ENCODE data around the gene SLC25A26.
A peak's percentile ranks its signal among the peaks of the same experiment; 100 is the strongest.
"Not testable (repeated sequence)": the region's sequence is repeated elsewhere in the genome, so short reads cannot be mapped to it uniquely, and the experiment has no call there.

The SLC25A26 gene, protein sequence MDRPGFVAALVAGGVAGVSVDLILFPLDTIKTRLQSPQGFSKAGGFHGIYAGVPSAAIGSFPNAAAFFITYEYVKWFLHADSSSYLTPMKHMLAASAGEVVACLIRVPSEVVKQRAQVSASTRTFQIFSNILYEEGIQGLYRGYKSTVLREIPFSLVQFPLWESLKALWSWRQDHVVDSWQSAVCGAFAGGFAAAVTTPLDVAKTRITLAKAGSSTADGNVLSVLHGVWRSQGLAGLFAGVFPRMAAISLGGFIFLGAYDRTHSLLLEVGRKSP

DNA sequence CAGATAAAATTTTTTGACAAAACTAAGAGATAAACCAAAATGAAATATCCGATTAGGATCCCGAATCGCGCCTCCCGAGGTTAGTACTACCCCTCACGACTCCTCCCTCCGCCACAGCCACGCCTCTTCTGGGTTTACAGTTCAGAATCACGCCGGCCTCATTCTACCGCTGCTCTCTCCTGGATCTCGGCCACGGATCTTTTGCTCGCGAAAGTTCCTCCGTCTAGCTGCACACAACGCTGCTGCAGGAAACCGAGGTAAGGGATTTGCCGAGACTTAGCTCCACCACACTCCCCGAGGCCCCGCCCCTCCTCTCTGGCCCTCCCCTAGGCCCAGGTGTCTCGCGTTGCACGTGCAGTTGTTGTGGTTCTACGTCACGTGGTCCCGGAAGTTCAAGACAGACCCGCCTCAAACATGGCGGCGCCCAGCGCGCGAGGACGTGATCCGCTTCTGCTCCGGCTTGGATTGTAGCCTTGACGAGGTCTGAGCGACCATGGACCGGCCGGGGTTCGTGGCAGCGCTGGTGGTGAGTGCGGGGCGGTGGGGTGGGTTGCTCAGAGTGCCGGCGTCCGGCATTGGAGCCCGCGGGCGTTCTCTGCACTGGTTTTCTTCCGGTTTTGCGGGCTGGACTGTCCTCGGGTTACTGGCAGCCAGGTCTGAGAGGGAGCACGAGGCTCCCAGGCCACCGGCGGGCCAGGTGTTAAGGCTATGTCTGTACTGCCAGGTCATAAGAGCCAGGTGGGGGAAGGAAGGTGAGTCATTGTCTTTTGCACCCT lies at the start of gene SLC25A26:
Gene SLC25A26 (plus strand): TSS at position 400 of the 776 bp plus-strand sequence. CDS start 94 bp downstream, at position 494.
- DNase-seq = peak; percentile 91

DNA sequence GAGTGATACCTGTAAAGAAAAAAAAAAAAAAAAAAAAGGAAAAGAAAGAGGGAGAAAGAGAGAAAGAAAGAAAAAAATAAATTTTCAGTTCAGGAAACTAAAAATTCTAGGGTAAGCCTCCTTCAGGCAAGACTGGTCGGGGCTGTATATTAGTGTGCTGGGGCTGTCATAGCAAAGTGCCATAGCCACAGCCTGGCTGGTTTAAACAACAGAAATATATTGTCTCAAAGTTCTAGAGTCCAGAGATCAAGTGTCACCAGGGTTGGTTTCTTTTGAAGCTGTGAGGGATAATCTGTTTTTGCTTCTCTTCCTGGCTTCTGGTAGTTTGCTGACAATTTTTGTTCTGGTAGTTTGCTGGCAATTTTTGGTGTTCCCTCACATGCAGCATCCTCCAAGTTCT lies 48.4 kb upstream of the SLC25A26 start:
- DNase-seq = no peak

DNA sequence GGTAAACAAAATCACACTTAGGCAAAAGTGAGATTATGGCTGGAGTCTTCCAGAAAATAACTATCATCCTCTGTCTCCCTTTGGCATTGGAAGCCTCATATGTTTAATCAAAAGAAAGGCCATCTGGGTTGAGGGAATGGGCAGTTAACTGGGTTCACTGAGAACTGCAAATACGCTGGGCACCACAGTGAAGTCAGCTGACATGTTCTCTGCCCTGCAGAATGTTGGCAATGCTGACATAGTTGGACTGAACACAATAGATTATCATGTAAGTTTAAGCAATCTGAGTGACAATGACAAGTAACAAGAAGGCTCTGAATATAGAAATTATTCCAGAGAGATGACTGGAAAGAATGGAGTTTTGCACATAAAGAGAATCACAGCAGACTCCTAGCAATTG lies 43.8 kb upstream of the SLC25A26 start:
- DNase-seq = no peak

DNA sequence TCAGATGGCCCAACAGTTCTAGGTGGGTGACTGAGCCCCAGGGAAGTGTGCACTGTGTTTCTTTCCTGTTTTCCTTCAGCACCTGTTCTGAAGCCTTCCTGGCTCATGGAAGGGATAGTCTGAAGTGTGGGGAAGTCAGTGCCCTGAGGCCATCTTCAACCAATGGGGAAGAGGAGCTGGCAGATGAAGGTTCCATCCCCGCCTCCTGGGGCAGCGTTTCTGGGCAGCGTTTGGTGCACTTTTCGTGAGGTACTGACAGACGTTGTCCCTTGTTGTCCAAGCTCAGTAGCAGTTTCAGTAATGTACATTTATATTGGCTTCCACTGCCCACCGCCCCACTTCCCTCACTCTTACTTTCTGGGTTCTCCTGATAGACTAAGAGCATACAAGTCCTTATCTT lies 42.6 kb upstream of the SLC25A26 start:
- no peak for DNase-seq

DNA sequence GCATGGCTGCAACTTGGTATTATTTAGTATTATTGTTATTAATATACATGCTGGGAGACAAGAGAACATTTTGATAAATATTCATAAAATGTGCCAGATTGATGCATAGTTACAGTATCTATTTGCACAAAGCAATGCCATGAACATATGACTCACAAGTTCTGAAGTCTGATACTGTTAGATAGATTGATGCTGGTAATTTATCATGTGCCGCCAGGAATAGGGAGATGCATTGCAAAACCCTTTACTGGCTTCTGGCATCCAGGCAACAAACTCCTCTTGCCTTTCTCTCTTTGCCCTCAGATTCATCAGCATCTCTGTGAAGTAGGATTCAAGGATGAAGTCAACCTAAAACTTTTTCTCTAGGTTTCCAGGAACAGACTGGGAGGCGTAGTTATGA lies 41.0 kb upstream of the SLC25A26 start:
- DNase-seq = no peak

DNA sequence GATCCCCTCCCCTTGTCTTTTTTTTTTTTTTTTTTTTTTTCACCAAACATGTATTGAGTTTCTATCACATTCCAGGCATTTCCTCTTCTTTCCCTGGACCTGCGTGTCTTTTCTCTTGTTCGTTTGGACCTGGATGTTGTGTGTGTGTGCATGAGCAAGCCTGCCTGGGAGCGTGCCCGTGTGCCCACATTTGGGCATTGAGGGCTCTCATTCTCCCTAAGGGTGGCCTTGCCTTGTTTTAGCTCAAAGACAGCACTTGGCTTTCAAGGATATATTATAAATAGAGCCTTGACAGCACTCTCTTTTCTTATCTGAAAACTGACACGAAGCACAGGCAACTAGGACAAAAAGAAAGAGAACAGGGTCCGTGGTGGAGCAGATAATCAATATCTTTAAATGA lies 39.0 kb upstream of the SLC25A26 start:
- no peak for DNase-seq

DNA sequence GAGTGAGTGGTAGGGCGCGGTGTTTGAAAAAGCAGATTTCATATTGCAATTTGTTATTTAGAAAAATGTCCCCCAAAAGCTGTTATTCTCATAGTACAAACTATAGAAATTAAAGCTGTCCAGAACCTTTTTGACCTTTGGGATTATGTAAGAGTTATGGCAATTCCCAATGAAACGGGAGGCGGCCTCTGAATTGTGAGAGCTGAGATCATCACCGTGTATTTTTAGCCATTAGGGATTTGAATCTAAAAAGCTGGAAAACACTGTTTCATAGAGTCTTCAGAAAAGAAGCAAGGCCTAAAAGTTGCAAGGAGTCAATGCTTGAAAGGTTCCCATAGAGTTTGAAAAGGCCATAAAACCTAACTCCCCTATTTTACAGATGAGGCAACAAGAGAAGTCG lies 38.6 kb upstream of the SLC25A26 start:
- DNase-seq = no peak

DNA sequence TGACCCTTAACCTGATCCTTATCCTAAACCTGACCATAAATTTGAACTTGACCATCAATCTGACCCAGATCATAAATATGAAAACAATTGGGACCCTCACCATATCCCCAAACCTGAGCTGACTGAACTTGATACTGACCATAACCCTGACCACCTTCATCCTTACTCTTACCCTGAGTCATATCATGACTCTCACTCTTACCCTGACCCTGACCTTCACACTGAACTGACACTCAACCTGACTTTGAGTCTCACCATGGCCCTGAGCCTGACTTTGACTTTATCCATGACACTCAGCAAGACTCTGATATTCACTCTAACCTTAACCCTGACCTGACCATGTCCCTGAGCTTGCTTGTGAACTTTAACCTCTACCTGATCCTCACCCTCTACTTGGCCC lies 34.3 kb upstream of the SLC25A26 start:
- DNase-seq = no peak

DNA sequence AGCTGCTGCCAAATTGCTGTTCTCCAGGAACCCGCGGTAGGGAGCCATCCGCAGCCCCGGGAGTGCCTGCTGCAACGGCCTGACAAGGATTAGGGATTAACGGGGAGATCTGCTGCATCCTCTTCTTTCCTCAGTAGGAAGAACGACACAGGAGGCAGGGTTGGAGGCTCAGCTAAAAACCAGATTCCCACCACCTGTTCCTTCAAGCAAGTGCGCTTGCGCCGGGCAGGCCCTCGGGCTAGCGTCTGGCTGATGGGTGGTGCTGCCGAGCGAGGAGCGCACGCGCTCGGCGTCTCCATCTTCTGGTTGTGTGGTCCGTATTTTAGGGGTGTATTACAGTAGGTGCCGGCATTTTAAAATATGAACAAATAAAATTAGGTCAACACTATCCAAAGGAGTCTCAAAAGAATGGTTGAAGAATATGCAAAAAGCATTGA lies 25.4 kb upstream of the SLC25A26 start:
- no peak for DNase-seq

DNA sequence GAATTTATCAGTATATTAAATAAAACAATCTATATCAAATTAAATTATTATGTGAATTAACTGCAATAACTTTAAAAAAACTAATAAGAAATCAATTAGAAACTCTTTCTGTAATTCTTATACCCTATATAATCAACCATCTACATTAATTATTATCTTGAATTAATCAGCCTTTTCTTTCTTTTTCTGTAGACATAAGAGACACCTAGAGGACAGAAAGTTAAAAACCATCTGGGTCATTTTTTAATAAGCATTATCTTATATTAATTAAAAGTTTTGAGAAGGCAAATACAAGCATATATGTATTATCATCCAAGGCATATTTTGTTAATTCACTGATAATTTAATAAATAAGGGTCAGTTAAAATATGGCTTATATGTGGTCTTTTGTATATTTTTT lies 24.2 kb upstream of the SLC25A26 start:
- DNase-seq = no peak

DNA sequence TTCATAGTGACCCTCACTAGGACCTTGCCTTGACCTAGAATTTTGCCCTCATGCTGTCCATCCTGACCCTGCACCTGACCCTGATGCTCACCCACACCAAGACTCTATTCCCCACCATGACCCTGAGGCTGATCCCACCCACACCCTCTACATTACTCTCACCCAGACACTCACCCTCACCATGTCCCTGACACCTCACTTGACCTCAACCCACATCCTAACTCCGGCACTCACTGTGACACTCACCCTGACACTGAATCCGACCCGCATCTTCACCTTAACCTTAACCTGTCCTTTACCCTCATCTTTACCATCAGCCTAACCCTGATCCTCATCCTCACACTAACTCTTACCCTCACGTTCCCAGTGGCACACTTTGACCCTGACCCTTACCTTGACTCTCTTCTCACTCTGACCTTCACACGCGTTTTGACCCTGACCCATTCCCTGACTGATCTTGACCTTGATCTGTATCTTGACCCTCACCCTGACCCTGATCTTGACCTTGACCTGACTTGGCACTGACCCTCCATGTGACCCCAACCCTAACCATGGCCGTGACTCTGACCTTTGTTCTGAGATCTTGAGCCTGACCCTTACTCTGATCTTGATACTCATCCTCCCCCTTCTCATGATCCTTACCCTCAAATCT lies 22.2 kb upstream of the SLC25A26 start:
- DNase-seq = no peak

DNA sequence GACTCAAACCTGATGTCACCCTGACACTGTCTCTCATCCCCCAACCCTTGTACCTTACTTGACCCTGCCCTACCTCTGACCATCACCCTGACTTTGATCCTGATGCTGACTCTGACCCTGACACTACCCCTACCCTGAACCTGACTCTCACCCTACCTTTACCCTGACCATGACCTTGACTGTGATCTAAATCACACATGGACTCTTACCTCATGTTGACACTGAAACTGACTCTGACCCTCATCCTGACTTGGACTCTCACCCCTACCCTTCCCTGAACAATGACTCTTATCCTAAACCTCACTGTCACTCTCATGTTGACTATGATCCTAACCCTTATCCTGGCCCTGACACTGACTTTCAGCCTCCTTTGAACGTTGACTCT lies 21.7 kb upstream of the SLC25A26 start:
- no peak for DNase-seq

DNA sequence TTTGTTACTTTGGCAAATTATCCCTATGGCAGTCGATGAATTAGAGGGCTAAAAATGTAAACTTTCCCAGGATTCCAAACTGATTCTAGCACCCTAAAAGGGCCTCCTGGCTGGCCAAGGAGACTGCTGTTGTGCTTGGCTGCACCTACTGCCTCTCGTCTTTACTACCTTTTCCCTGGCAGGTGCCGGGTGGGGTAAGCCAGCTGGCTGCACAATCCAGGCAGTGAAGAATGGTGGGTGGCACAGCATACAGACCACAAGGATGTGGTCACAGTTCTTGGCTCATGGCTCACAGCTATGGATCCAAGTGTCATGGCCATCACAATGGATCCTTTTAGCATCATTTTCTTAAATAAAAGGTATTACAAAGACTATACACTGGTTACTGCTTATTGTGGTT lies 20.7 kb upstream of the SLC25A26 start:
- DNase-seq = no peak

DNA sequence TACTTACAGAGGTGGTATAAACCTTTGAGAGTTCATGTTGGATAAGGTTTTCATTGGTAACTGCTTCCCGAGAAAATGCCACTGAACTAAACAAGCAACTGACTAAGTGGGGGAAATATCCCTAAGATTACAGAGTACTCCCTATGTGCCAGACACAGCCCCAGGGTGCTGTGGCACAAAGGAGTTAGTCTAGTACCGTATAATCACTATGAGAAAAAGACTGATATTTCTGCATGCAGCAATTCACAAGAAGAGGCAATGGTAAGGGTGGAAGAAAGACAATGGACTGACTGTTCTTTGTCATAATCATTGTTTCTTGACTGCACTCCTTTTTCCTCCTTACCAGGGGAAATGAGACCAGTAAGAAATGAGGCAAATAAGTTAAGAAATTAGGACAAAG lies 20.0 kb upstream of the SLC25A26 start:
- DNase-seq = no peak

DNA sequence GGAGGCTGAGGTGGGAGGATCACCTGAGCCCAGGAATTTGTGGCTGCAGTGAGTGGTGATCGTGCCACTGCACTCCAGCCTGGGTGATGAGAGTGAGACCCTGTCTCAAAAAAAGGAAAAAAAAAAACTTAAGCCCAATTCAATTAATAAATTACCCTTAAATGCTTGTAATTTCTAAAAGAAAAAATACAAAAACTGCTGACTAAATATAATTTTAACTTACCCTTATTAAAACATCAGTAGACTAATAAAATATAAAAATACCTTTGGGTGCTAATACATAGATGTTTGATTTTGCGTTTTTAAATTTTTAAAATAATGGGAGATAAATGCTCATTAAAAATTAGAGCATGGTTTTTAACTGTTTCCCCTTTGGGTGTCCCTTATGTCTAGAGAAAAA lies 17.5 kb upstream of the SLC25A26 start:
- DNase-seq = no peak

DNA sequence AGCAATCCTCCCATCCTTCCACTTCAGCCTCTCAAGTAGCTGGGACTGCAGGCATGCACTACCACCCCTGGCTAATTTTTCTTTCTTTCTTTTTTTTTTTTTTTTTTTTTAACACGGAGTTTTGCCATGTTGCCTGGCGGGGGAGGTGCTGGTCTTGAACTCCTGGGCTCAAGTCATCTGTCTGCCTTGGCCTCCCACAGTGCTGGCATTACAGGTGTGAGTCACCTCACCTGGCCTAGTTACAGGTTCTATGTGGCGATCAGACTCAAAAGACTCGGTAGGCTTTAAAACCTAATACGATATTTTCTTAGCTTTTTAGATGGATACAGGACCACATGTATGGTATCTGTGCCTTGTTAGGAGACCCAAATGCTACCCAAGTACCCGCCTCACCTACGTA lies 14.0 kb upstream of the SLC25A26 start:
- no peak for DNase-seq

DNA sequence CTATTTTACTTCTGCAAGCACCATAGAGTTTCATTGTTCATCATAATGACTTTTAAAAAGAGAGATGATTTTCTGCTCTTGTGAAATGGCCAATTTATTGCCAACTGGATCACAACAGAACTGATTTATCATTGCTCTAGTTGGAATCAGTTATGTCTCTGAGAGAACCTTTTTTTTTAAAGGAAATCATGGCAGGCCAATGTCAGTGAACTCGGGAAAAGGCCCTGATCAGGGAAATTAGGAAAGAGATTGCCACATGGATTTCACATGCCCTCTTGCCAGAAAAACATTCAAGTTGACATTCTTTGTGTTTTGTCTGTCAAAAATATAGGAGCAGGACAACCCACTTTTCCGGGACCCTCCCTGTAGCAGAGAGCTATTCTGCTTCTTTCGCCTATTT lies 12.6 kb upstream of the SLC25A26 start:
- DNase-seq = no peak

DNA sequence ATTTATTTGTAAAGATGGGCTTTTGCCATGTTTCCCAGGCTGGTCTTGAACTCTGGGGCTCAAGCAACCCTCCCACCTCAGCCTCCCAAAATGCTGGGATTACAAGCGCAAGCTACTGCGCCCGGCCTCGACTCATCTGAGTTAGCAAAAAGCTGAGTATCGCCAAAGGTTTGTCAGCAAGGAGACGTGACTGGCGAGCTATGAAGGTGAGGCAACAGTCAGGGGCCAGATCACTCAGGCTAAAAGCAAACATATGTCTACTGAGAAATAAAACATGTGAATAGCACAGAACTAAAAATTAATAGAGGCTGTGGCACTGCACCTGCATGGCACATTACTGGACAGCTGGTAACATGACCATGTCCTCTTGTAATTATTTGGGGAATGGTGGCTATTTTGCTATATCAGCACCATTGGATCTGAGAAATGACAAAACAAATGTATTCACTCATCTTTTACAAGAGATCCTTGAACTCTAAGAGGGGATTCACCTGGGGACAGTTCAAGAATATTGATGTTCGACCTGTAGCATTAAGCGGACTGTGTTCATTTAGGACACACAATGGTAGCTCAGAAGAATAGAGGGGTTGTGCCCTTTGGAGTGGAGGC lies 10.0 kb upstream of the SLC25A26 start:
- no peak for DNase-seq

DNA sequence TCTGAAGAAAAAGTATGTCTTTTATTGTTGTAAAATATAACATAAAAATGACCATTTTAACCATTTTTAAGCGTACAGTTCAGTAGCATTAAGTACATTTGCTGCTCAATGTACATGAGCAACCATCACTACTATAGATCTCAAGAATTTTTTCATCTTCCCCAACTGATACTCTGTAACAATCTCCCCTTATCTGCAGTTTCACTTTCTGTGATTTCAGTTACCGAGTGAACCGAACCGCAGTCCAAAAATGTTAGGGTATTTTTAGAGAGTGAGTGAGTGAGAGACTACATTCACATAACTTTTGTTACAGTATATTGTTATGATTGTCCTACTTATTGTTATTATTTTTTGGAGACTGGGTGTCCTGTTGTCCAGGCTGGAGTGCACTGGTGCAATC lies 9.0 kb upstream of the SLC25A26 start:
- no peak for DNase-seq

DNA sequence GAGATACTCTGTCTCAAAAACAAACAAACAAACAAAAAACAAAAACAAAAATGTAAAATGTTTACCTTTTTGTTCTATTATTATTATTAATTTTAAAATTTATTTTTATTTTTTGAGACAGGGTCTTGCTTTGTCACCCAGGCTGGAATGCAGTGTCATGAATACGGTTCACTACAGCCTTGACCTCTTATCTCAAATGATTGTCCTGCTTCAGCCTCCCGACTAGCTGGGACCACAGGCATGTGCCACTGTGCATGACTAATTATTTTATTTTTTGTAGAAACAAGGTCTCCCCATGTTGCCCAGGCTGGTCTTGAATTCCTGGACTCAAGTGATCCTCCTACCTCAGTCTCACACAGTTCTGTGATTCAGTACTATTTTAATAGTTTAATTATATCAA lies 5.7 kb upstream of the SLC25A26 start:
- DNase-seq = no peak

DNA sequence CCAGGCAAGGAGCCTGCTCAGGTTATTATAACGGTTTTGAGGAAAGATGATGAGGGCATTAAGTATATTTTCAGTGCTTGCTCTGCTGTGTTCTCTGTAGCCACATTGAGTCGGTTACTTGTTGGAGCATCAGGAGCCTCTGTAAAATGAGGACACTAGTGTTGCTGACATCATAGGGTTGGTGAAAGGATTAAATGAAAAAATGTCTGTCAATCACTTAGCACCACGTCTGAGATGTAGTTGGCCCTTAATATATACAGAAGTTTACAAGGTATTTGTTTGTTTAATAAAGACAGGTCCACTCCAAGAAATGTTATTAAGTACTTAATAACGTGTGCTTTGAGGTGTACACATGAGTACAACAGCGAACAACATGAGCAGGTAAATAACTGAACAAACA lies 735 bp upstream of the SLC25A26 start:
- DNase-seq = no peak

DNA sequence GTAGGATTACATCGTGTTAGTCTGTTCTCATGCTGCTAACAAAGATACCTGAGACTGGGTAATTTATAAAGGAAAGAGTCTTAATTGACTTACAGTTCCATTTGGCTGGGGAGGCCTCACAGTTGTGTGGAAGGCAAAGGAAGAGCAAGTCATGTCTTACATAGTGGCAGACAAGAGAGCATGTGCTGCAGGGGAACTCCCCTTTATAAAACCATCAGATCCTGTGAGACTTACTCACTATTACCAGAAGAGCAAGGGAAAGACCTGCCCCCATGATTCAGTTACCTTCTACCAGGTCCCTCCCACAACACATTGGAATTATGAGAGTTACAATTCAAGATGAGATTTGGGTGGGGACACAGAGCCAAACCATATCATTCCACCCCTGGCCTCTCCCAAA lies 3.4 kb downstream of the SLC25A26 start:
- DNase-seq = no peak

DNA sequence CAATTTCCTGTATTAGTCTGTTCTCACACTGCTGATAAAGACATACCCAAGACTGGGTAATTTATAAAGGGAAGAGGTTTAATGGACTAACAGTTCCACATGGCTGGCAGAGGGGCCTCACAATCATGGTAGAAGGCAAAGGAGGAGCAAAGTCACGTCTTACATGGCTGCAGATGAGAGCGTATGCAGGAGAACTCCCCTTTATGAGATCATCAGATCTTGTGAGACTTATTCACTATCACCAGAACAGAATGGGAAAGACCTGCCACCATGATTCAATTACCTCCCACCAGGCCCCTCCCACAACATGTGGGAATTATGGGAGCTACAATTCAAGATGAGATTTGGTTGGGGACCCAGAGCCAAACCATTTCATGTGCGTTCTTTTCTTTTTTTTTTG lies 5.3 kb downstream of the SLC25A26 start:
- not testable (repeated sequence) for DNase-seq

DNA sequence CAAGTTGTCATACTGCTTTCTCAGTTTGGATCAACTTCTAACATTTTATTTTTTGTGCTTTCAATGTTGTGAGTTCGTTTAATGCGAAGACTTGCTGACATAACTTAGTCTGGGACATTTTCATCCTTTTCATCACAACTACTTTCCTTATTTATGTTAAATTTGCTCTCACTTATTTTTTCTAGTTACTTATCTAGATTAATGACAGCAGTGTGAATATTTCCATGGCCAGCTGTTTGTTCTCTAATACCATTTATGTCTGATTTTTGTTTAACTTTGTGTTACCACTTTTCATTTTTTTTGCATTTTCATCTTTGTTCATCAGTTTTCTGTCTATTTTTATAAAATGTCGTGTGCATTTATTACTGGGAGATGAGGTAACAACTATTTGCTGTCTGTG lies 6.2 kb downstream of the SLC25A26 start:
- DNase-seq = no peak
